GM19351 (cell line): ENCODE results near the gene TMEM44.
"Not testable (repeated sequence)": the region's sequence is repeated elsewhere in the genome, so short reads cannot be mapped to it uniquely, and the experiment has no call there.

Experiments
- ATAC-seq: cut with Tn5 transposase; IDR thresholded peaks from one replicate; pipeline ENCODE4 v1.9.1; 2021; ENCODE audit warnings: mild to moderate bottlenecking, moderate library complexity; ENCODE audit not compliant: unreplicated experiment

Gene TMEM44

GRCh38 chr3:194647747-194648146 lies 14.5 kb upstream of the TMEM44 start:
- ATAC-seq: no peak

GRCh38 chr3:194642769-194643168 lies 9.6 kb upstream of the TMEM44 start:
- ATAC-seq: no peak

- ATAC-seq: no peak
These were observed 7.6 kb upstream of the TMEM44 start for GRCh38 chr3:194640829-194641228.

- no peak for ATAC-seq
These were observed 5.9 kb upstream of the TMEM44 start for GRCh38 chr3:194638991-194639605.

- no peak for ATAC-seq
These were observed 4.6 kb upstream of the TMEM44 start for GRCh38 chr3:194637541-194638400.

- ATAC-seq: no peak
These were observed 3.8 kb upstream of the TMEM44 start for GRCh38 chr3:194637066-194637465.

GRCh38 chr3:194632809-194633348 lies 340 bp downstream of the TMEM44 start:
- peak; percentile 55 for ATAC-seq

- ATAC-seq: no peak
These were observed 902 bp downstream of the TMEM44 start for GRCh38 chr3:194632226-194632808.

- ATAC-seq: no peak
These were observed 1.5 kb downstream of the TMEM44 start for GRCh38 chr3:194631696-194632095.

GRCh38 chr3:194630681-194631080 lies 2.5 kb downstream of the TMEM44 start:
- not testable (repeated sequence) for ATAC-seq

GRCh38 chr3:194624956-194625355 lies 8.3 kb downstream of the TMEM44 start:
- ATAC-seq: no peak

- ATAC-seq: no peak
These were observed 9.5 kb downstream of the TMEM44 start for GRCh38 chr3:194623449-194624290.

- no peak for ATAC-seq
These were observed 10.4 kb downstream of the TMEM44 start for GRCh38 chr3:194622621-194623340.

- no peak for ATAC-seq
These were observed 11.3 kb downstream of the TMEM44 start for GRCh38 chr3:194621947-194622346.

GRCh38 chr3:194620196-194620595 lies 13.0 kb downstream of the TMEM44 start:
- ATAC-seq: no peak

- ATAC-seq: no peak
These were observed 13.5 kb downstream of the TMEM44 start for GRCh38 chr3:194619741-194620140.

- no peak for ATAC-seq
These were observed 14.2 kb downstream of the TMEM44 start for GRCh38 chr3:194618858-194619608.

GRCh38 chr3:194617827-194618226 lies 15.4 kb downstream of the TMEM44 start:
- ATAC-seq: no peak

- ATAC-seq: no peak
These were observed 16.0 kb downstream of the TMEM44 start for GRCh38 chr3:194617143-194617671.
